HFF-Myc (cell line): ENCODE data around the gene LGALS8.

ENCODE experiments used
- DNase-seq: peaks from one replicate; pipeline ENCODE4 v3.0.0-alpha.2; 2011; ENCODE audit warnings: low read depth; ENCODE audit errors: extremely low read depth
- H3K4me3 ChIP-seq: replicated peaks from 2 replicates; pipeline ENCODE4 v1.5.1; 2011; ENCODE audit warnings: low read depth, mild to moderate bottlenecking, control low read depth, low read length
- TF ChIP-seq, protein P1 (sequence below): IDR thresholded peaks from 2 replicates; pipeline ENCODE4 v1.5.1; 2012; ENCODE audit warnings: mild to moderate bottlenecking, low read depth, low read length, control low read depth; ENCODE audit errors: missing control alignments

LGALS8 gene

DNA sequence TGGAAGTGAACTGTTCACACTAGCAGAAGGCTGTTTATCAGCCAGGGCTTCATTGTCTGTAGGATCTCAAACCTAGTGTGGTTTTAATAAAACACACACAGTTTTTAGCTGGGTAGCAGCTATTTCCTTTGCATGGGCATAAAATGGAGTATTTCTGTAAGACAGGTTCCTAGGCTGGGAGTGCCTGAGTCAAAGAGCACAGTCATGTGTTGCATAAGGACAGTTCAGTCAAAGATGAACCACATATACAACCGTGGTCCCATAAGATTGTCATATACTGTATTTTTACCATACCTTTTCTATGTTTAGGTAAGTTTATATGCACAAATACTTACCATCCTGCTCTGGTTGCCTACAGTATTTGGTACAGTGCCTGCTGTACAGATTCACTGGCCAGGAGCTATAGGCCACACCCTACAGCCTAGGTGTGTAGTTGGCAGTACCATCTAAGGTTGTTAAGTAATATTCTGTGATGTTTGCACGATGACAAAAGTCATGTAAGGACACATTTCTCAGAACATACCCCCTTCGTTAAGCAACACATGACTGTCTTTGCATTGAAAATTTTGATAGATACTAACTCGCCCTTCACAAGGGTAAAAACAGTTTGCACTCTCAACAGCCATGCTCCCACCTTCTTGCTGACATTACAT, 17.2 kb downstream of the LGALS8 start:
- TF ChIP-seq, protein P1, sequence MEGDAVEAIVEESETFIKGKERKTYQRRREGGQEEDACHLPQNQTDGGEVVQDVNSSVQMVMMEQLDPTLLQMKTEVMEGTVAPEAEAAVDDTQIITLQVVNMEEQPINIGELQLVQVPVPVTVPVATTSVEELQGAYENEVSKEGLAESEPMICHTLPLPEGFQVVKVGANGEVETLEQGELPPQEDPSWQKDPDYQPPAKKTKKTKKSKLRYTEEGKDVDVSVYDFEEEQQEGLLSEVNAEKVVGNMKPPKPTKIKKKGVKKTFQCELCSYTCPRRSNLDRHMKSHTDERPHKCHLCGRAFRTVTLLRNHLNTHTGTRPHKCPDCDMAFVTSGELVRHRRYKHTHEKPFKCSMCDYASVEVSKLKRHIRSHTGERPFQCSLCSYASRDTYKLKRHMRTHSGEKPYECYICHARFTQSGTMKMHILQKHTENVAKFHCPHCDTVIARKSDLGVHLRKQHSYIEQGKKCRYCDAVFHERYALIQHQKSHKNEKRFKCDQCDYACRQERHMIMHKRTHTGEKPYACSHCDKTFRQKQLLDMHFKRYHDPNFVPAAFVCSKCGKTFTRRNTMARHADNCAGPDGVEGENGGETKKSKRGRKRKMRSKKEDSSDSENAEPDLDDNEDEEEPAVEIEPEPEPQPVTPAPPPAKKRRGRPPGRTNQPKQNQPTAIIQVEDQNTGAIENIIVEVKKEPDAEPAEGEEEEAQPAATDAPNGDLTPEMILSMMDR: no peak
- no peak for DNase-seq
- no peak overlapping the region for H3K4me3 ChIP-seq

DNA sequence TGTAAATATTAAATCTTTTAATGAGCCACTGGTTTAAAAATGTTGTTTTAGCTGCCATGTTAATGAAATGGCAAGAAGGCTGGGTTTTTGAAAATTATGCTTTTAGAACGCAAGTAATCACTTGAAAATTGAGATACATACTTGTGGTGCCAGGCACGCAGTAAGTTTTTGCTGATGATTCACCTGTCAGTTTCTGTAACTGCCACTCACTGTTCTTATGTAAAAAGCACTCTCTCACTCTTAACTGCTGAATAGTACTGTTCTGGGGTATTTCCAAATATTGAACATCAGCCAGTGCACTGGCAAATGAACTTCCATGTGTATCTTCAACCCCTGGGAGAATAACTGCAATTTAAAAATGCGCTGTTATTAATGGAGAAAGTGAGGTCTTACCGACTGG, 17.9 kb downstream of the LGALS8 start:
- DNase-seq: no peak
- no peak overlapping the region for H3K4me3 ChIP-seq
- TF ChIP-seq, protein P1: no peak

DNA sequence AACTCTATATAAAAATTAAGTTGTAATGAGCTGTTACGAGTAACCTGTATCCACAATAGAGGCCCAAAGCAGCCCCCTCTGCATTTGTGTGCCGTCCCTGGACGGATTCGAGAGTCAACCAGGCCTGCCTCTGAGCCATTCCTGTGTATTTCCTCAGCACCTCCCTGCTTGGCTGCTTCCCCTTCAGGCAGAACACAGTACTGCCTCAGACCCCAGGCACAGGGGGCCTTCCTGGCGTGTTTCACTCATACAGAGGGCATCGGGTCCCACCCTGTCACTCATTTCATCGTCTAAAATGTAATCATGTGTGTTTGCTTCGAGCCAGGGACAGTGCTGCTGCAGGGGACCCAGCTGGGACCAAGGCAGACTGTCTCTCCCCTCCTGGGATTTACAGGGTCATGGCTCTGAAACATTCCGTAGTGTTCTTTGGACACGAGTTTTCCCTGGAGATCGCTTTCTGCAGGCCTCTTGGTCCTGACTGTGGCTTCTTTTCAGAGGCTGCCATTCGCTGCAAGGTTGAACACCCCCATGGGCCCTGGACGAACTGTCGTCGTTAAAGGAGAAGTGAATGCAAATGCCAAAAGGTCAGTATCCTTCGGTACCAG, 19.4 kb downstream of the LGALS8 start:
- no peak overlapping the region for H3K4me3 ChIP-seq
- no peak for DNase-seq
- TF ChIP-seq, protein P1: peak; percentile 15

DNA sequence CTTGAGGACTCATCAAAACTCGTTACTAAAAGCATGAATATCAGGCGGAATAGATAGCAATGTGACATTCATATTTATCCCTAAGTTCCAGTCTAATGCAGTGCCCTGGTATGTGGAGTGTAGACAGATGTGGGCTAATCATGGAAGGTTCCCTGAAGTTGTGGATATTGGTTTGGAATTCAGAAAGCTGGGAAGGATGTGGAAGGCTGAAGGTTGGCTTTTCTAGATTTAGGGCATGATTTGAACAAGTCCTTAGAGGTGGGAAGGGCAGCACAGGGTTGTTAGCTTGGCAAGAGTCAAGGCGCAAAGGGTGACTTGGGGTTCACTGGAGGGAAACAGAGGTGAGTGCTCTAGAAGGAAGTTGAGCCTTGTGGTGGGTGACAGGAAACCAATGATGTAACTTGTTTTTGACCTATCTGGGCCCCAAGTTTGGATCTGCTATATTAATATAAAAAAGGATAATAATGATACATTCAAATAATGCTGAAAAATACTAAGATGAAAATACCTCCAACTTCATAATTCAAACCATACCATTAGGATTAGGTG, 21.9 kb downstream of the LGALS8 start:
- TF ChIP-seq, protein P1: no peak
- DNase-seq: no peak
- no peak overlapping the region for H3K4me3 ChIP-seq

DNA sequence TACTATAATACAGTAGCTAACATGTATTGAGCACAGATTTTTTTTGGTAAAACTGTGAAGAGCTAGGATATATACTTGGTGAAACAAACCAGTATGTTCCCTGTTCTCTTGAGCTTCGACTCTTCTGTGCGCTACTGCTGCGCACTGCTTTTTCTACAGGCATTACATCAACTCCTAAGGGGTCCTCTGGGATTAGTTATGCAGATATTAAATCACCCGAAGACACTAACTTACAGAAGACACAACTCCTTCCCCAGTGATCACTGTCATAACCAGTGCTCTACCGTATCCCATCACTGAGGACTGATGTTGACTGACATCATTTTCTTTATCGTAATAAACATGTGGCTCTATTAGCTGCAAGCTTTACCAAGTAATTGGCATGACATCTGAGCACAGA, 24.7 kb downstream of the LGALS8 start:
- H3K4me3 ChIP-seq: no peak overlapping the region
- DNase-seq: no peak
- TF ChIP-seq, protein P1: no peak

DNA sequence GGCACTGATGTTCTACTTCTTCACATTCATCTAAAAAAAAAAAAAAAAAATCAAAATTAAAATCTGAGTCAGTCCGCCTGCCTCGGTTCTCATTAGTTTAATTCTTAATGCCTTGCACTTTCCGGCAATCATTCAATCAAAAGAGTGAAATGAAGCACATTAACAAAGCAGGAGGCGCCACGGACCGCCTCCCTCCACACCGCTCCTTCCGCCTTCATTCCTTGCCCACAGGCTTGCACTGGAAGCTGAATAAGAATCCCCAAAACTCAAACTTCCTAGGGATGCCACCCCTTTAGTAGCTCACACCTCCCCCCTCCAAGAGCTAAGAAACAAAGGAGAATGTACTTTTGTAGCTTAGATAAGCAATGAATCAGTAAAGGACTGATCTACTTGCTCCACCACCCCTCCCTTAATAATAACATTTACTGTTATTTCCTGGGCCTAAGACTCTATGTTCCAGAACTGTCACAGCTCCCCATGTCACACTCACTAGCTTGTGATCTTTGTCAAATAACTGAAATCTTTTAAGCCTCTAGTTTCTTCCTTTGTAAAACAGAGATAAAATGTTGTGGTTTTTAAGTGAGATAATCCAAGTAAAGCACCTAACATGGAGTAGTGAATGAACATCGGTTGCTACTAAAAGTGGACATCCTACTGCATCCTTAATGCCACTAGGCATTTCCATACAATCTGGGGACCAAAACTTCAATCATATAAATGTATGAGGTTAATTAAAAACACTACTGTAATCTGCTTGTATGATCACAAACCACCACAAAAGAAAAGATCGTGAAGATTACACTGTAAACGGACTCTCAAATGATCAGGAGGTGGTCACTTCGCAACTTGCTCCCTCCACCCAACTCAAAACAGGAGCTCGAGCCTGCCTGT, 27.4 kb downstream of the LGALS8 start:
- no peak for DNase-seq
- TF ChIP-seq, protein P1: no peak
- H3K4me3 ChIP-seq: no peak overlapping the region
